CD4-positive, alpha-beta T cell treated with Interferon gamma for 1 hour (primary cell): Measurements from ENCODE around the gene TRAPPC2.
"Not testable (repeated sequence)": the region's sequence is repeated elsewhere in the genome, so short reads cannot be mapped to it uniquely, and the experiment has no call there.

Experiments used
- DNase-seq: peaks from one replicate; pipeline ENCODE4 v3.0.0-alpha.2; 2020

The TRAPPC2 gene

DNA sequence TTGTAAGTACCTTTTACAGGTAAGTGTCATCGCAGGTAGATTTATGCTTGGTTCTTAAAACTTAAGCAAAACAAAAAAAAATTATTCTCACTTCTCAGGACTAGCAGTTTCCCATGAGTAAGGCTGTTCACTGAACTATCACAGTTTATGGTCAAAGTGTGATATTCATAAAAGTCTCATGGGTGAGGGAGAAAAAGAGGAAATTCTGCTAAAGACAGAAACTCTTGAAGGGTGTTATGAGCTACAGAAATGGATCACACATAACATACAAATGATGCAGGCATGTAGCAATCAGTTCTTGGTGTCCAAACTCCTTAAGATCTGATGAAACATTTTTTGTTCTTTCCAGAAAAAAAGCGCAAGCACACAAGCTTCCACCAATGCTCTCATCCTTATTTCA, 37.0 kb downstream of the TRAPPC2 start:
- DNase-seq, result no peak

DNA sequence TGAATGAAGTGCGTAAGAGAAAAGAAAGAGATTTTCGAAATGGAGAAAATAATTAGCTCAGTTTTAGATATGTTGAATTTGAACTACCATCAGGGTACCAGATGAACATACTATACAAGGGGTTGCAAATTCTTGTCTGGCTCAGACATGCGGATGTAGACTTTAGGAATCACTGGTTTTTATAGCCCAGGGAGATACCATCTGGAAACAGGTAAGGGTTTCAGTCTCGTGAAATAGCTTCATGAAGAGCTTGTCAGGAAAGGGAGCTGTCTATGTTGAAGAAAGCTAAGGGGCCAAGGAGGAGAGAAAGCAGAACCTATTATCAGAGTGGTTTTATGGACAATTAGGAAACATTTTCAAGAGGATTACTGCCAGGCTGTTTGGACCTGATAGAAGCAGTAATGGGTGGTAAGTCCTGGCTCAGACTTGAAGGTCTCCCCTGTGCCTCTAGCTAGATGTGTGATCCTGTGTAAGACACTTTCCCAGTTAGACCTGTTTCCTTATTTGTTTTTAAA, 38.8 kb downstream of the TRAPPC2 start:
- DNase-seq, result no peak

DNA sequence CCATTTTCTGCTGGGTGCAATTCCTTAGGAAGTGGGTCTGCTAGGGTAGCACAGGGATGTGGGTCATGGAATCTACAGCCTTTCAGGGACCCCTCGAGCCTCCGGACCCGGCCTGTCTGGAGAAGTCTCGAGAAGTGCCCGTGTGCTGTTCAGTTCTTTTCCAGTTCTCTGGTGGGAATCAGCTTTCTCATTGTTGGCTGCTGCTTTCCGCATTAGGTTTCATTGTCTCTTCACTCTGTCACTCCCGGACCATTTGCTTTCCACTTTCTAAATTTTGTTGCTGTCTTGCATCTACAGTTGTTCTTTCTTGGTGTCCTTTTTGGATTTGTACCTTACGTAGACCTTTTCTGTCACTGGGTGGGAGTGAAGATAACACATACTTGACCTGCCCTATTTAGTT, 39.4 kb downstream of the TRAPPC2 start:
- DNase-seq, result no peak

DNA sequence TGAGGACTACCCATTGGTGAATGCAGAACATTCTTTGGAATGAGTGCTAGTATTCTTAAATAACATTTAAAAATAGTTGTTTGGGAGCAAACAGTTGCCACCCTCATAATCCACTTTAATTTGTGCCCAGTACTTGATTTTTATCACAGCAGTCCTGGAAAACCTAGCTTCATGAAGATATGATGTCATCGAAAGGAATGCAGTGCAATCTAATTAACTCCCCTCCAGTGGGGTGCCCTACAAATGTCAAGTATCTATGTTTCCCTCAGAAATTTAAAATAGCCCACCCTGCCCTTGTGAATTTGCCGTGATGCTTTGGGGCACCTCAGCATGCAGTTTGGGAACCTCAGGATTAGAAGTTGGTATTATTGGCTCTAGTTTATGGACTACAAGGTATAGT, 40.1 kb downstream of the TRAPPC2 start:
- DNase-seq, result no peak

DNA sequence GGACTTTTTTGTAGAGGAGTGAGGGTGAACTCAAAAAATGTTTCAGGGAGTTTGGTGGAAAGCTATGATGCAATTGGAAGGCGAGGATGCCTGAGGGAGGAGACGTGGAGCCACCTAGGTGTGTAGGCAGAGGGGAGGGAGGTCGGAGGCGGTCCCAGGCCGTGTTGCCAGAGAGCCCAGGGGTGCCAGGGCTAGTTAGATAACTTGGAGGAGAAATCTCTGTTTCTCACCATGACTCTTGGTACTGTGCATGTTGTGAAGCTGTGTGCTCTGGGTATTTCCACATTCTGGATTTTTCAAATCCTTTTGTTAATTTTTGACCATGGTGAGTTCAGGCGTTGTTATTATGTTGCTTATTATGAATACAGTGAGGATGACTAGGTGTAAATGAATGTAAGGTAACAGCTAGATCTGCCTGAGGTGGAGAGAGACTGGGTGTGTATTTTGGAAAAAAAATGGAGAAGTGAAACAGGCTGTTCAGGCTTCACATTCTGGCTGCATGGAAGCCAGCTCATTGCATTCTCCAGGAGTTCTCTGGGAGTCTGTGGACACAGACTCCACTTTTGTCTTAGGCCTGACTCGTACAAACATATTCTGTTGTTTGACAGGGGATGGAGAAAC, 41.0 kb downstream of the TRAPPC2 start:
- DNase-seq, result no peak

DNA sequence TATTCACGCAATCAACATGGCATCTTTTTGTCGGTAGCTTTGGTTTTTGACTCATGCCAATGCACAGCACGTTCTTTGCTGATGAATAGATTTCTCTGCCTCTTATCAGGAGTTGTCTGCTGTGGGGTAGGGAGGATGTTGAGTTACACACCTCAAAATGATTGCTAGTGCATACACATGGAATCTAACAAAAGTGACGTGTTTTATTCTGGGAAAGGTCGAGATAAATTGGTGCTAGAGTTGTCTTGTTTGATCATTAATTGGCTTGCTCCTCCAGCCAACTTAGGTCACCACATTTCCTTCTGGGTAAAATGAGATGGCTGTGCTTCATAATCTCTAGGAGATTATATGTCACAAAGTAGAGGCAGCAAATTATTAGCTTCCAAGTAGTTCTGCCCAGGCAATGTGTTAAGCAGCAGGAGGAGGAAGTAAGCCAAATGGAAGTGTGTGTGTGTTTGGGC, 41.6 kb downstream of the TRAPPC2 start:
- no peak for DNase-seq

DNA sequence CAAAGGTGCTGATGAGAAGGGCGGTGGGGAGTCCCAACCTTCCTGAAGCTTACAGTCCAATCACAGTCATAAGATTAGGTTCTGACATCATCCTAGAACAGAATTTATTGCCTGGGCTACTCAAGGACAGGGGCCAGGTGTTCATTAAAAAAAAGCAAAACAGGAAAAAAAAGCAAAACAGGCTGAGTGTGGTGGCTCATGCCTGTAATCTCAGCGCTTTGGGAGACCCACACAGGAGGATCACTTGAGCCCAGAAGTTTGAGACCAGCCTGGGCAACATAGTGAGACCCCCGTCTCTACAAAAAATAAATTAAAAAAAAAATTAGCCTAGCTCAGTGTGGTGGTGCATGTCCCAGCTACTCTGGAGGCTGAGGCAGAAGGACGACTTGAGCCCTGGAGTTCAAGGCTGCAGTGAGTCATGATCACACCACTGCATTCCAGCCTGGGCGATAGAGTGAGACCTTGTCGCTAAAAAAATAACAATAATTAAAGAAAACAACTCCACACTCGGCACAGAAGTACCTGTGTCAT, 42.5 kb downstream of the TRAPPC2 start:
- DNase-seq, result peak; percentile 13

DNA sequence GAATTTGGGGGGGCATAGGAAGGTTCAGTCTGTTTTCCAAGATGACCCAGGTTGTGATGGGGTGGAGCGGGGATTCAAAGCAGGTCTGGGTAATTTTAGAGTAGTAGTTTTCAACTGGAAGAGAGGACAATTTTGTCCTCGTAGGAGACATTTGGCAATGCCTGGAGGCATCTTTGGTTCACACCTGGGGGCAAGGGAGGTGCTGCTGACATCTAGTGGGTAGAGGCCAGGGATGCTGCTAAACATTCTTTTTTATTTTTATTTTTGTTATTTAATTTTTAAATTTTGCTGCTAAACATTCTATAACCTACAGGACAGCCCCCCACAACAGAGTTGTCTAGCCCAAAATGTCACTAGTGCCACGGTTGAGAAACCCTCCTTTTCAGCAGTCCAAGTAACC, 43.6 kb downstream of the TRAPPC2 start:
- DNase-seq, result peak; percentile 23

DNA sequence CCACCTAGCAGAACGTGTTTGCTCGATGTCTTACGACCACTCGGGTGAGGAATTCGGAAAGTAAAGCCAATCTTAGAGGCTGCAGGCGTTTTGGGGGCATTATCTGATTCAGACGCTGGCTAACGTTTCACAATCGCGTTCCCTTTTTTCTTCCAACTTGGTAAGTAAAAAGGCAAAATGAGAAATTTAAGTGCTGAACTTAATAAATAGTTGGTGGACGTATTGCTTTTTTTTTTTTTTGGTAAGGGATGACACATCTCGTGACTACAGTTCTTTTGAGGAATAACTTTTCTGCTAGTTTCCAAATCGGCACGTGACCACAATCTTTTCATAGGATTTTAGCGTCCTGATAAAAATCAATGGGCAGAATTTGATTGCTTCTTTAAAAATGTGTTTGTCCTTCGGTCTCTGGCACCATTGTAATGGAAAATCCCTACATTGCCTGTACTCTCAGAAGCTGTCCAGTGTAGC, 44.6 kb downstream of the TRAPPC2 start:
- DNase-seq, result no peak

DNA sequence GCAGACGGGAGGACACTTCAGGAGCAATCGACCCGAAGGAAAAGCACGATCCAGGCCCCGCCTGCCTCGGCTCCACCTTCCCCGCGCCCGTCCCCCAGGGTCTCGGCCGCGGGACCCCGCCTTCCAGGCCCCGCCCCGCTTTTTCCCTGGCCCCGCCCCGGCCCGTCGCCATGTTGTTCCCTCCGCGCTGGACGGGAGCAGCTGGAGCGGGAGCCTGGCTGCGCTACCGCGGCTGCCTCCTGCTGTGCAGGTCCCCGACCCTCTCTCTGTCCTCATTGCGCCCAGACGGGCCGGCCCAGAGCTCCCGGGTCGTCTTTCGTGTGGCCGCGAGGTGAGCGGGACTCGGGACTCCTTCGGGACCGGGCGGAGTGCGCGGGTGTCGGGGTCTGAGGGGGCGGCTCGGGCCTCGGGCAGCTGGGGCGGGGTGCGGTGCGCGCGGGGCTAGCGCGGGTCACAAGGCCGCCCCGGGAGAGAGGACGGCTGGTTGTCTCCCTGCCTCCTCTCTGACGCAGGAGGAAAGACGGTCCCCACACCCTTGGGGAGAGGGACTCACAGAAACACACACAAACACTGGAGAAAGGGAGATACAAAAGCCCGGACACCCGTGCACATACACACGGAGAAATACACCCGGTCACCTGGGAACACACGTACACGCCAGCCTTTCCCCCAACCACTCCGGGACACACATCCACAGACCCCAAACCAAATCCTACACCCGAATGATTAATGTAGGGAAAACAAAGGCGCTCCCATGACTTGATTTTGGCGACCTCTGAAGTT, 45.3 kb downstream of the TRAPPC2 start, which contains the start of gene RAB9A:
RAB9A (plus strand) TSS at position 171 of the 783 bp plus-strand sequence. CDS start 19,619 bp downstream, outside the sequence.
- DNase-seq, result peak; percentile 75

DNA sequence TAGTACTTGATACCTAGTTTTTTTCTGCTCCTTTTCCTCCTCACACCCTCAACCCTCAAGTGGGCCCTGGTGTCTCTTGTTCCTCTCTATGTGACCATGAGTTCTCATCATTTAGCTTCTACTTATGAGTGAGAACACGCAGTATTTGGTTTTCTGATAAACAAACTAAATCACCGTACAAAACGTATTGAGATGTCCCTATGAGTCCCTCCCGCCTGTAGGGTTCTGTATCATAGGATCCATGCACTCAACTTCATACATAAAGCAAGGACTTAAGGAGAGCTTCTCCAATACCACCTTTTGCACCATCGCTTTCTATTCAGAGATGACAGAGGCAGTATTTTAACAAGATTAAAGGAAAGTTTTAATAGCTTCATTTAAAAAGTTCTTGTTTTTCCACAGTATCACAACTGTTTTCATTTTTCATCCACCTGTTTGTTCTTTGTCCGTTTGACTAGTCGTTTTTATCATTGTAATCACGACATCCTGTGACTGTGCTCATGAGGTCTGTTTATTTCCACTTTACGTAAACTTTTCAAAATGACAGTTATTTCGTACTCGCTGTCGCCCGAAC, 45.9 kb downstream of the TRAPPC2 start:
- DNase-seq, result no peak

DNA sequence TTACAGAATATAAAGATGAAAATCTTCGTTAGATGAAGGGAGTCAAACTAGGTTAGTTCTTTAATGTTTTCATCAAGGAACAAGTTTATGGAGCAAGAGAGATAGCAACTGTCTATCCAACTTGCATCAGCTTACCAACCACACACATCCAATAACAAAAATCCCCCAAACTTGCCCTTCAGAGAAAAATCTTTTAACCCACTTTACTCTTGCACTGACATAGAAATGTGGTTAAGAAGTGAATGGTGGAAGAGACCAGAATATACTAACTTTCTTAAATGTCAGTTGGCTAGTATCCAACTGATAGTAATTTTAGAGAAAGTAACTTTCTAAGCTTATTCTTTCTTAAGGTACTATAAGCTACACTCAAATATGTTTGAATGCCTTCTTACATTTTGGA, 47.2 kb downstream of the TRAPPC2 start:
- DNase-seq, result no peak

DNA sequence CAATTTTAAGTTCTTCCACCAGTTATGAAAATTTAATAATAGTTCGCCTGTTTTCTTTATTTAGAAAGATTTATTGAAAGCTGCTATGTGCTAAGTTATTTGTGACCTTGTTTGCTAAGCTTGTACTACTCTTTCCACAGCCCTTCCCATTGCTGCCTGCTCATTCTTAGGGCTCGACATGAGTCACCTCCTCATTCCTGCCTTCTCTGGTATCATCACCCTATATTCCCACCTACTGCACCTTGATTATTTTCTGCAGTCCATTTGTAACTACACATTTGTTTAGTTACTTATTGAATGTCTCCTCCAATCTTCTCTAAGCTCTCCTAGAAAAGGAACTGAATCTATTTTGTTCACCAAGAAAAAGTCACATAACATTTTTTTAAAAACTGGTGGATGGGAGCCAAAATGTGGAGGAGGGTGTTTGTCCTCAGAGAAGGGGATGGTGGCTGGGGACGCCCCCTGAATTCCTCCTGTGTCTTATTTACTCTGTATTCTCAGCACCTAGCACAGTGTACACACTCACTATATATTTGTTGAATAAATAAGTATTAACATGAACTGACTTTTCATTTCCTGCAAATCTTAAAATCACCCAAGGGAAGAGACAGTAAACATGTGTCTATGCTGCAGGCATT, 49.2 kb downstream of the TRAPPC2 start:
- DNase-seq, result no peak

DNA sequence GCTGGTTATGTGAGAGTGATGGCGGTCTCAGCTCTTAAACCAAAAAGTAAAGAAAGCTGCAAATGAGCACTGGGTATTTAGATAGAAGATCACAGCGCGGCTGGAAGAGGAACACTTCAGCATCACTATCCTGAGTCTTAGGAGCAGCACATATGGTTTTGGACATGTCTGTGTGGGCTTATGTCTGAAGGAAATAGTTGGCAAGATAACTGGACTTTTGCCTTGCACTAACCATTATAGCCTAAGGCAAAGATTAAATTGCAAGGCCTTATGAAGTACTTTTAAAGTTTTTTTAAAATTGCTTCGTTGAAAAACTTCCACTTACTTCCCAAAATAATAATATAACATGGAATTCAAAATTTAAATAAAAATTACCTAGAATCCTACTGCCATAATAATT, 50.1 kb downstream of the TRAPPC2 start:
- no peak for DNase-seq

DNA sequence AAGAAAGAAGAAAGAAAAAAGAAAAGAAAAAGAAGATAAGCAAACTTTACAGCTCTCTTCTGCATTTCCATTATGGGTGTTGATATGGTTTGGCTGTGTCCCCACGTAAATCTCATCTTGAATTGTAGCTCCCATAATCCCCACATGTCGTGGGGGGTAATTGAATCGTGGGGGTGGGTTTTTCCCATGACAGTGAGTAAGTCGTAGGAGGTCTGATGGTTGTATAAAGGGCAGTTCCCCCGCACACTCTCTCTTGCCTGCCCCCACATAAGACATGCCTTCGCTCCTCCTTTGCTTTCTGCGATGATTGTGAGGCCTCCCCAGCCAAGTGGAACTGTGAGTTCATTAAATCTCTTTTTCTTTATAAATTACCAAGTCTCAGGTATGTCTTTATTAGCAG, 52.8 kb downstream of the TRAPPC2 start:
- no peak for DNase-seq

DNA sequence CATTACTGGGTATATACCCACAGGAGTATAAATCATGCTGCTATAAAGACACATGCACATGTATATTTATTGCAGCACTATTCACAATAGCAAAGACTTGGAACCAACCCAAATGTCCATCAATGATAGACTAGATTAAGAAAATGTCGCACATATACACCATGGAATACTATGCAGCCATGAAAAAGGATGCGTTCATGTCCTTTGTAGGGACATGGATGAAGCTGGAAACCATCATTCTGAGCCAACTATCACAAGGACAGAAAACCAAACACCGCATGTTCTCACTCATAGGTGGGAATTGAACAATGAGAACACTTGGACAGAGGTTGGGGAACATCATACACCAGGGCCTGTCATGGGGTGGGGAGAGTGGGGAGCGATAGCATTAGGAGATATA, 54.7 kb downstream of the TRAPPC2 start:
- not testable (repeated sequence) for DNase-seq

DNA sequence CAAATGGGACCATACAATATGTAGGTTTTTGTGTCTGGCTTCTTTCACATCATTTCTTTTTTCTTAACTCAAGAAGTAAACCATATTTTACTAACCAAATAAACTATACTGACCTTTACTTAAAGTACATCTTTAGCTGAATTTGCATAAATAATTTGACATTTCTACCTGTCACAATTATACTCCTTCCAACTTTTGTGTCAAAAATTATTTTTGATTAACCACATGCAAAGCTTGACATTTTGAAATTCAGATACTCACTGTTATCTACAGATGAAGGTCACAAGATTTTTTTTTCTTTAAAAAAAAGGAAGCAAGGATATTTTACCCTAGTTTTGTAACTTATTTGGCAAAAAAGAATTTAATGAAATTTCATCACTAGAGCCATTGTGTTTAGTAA, 57.5 kb downstream of the TRAPPC2 start:
- DNase-seq, result no peak

DNA sequence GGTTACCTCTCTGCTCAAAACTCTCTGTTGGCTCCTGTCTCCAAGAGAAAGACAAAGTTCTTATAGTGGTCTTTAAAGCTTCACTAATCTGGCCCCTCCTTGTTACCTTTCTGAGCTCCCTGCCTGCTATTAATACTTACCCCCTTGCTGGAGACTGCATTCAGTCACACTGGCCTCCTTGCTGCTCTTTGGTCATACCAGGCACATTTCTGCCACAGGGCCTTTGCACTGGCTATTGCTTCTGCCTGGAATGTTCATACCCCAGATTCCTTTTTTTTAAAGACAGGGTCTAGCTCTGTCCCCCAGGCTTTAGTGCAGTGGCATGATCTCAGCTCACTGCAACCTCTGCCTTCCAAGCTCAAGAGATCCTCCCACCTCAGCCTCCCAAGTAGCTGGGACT, 61.4 kb downstream of the TRAPPC2 start:
- no peak for DNase-seq

DNA sequence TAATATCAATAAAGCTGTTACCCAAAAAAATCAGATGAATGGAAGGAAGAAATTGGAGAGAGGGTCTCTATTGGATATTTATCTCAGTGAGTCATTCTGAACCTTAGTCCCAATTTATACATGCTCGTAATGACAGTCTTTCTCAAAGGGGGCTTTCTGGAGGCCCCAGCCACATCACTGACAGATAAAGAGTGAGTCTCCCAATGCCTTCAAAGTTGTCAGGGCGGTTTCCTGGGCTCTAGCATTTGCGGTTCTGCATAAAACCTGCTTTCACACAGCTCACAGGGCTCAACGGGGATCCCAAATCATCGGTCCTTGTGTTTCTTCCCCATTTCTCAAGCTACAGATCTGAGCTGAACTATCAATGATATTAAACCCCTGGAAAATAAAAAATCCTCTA, 64.2 kb downstream of the TRAPPC2 start:
- DNase-seq, result no peak

DNA sequence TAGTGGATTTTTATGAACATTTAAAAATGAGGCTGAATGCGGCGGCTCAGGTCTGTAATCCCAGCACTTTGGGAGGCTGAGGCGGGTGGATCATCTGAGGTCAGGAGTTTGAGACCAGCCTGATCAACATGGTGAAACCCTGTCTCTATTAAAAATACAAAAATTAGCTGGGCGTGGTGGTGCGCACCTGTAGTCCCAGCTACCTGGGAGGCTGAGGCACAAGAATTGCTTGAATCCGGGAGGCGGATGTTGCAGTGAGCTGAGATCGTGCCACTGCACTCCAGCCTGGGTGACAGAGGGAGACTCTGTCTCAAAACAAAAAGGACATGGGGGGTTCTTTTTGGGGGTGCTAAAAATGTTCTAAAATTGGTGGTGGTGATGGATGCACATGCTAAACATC, 64.7 kb downstream of the TRAPPC2 start:
- DNase-seq, result not testable (repeated sequence)

DNA sequence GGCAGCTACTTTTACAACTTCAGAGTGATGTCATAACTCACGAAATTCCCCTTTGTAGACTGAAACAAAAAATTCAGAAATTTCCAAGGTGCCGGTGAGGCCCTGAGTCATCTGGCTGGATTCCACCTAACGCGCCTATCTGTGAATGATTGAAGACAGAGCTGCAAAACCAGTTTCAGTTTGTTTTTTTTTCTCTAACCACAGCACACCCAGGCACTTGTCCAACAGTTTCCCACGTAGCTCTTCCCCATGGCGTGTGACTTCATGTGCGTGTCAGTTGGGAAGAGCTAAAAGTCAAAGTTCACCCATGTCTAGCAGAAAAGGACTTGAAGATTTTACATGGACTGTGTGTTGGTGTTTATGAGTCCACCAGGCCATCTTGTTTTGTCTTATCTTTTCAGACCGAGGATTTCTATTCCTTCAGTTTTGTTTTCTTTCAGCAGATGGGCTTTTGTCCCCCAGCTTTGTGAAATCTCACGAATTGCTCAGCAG, 65.1 kb downstream of the TRAPPC2 start:
- peak; percentile 43 for DNase-seq

DNA sequence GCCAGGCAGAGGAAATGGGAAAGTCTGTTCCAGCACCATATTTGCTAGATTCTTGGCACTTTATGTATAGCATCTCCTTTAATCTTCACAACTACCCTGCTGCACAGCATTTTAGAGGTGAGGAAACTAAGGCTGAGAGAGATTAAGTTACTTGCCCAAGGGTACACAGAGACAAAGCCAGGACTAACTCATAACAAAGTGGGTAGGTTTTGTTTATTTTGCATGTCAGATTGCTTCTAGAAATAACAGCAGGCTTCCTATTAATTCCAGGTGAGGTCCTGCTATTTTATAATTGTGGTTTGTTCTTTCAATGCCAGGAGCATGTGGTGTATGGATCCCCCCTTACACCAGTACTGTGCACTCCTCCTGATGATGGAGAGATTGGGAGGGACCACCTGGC, 66.5 kb downstream of the TRAPPC2 start:
- DNase-seq, result no peak

DNA sequence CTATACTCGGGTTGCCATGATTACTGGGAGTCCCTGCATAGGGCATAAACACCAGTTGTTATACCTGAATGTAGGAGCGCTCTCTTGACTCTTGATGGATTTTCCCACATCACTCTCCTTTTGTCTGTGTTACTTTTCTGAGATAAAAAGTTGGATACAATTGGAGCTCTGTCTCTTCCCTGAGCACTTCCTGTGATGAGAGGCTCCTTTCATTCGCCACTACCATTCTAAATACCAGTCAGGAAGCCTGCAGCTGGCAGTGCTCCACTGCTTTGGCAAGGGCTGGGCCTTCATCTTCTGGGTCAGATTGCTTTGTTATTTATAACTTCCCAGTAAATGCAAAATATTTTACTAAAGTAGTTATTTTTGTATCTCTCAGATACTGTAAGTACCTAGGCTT, 67.6 kb downstream of the TRAPPC2 start:
- DNase-seq, result no peak
